ENCODE data around the gene HMX2. TPM values are rescaled to one million over a fixed set of nuclear protein-coding genes. Genes with fewer than 3 reads are reported as not detected.

HMX2 gene, protein sequence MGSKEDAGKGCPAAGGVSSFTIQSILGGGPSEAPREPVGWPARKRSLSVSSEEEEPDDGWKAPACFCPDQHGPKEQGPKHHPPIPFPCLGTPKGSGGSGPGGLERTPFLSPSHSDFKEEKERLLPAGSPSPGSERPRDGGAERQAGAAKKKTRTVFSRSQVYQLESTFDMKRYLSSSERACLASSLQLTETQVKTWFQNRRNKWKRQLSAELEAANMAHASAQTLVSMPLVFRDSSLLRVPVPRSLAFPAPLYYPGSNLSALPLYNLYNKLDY
- not detected in 2 replicates for total RNA-seq

DNA sequence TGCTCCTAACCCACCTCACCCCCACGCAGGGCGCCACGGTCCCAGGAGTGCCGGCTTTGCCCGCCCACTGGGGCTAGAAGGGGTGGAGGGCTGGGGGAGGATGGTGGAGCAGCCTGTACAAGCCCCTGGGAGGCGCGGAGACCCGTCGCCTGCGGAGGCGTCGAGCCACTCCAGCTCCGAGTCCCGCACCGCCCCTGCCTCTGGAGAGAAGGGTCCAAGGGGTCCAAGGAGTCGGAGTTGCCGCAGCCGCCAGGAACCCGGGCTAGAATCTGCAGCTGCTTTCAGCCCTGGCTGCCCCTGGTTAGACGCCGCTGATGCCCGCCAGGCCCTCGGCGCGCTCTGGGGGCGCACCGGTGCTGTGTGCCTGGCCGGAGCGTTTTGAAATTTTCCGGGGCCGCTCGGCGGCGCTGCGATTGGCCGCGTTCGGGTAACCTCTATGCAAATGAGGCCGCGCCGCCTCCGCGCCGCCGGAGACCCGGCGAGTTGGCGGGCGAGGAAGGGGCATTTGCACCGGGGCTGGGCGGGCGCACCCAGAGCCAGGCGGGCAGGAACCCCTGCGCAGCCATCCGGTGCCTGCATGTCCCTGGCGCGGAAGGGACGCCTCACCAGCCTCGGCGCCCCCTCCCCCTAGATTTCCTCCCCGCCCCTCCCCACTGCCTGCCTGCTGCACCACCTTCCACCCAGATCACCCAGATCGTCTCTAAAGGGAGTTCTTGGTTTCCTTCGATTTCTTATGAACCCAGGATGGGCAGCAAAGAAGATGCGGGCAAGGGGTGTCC, at the start of gene HMX2:
HMX2 (plus strand) TSS at position 502 of the 779 bp plus-strand sequence; CDS start at position 745, 243 bp downstream.

DNA sequence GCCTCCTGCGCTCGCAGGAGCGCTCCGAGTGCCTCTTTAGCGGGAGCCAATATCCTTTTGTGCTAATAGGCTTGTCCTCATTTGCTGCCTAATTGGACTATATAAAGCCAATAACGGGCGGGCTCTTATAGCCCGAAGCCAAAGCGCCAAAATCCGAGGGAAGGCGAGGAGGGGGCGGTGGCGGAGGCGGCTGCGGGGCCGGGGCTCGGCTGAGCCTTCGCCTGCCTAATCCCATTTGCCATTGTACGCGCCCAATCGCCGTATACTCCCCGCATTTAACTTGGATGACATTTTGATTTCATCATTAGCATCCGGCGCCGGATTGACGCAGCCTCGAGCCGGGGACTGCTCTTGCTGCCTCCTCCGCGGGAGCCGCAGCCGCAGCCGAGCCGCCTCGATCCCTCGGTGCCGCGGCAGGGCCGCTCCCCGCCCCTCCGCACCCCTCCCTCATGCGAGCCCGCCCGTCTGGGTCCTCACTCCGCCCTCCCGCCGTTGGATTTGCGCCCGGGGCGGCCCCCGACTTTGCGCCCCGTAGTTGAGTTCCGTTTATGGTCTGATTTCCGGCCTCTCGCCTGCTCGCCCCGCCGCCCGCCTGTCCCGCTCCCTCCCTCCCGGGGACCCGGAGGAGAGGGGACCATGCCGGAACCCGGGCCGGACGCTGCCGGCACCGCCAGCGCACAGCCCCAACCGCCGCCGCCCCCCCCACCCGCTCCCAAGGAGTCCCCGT, 12.4 kb upstream of the HMX2 start, which contains the start of gene HMX3:
HMX3 (plus strand) TSS at position 556 of the 727 bp plus-strand sequence; CDS start at position 637, 81 bp downstream.

DNA sequence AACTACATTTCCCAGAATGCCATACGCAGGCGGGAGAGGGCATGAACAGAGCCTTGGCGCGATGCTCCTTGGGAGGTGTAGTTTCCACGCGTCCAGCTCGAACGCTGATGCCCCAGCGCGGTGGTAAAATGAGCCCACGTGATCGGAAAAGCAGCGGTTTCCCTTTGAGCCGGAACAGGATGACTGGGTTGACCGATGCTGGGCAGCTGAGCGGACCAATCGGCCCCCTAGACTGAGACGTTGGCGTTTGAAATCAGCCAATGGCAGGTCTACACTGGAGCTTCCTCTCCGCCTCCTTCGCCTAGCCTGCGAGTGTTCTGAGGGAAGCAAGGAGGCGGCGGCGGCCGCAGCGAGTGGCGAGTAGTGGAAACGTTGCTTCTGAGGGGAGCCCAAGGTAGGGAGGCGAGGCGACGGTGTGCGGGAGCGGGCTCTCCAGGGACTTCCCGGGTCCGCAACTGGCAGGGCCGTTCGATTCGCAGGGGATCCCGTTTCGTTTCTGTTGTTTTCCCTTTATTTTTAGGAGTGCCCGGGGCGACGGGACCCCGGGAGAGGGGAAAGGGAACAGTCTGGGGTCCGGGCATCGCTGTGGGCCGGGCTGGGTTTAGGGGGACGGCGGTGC, 6.3 kb downstream of the HMX2 start, which contains the start of gene BUB3:
BUB3 (plus strand) TSS at position 311 of the 619 bp plus-strand sequence. CDS start 516 bp downstream, outside the sequence.

Other genes starting within 250 kb of the HMX2 start
- gene FAM24A, start 237.5 kb upstream of the HMX2 start, total RNA-seq, result not detected in 2 replicates
- gene C10orf88, start 193.9 kb upstream of the HMX2 start, total RNA-seq, result 5.1 and 6.1 TPM in 2 replicates
- 4.9 and 5.7 TPM in 2 replicates for gene PSTK, start 167.7 kb upstream of the HMX2 start, total RNA-seq
- 1.9 and 7.7 TPM in 2 replicates for gene IKZF5, start 139.3 kb upstream of the HMX2 start, total RNA-seq
- gene ACADSB, start 139.1 kb upstream of the HMX2 start, total RNA-seq, result 2.8 and 6.1 TPM in 2 replicates
- gene HMX3, start 12.2 kb upstream of the HMX2 start, total RNA-seq, result not detected in 2 replicates
- gene BUB3, start 6.3 kb downstream of the HMX2 start, total RNA-seq, result 116 and 131 TPM in 2 replicates

Measured in epithelial cell of alveolus of lung (primary cell).